Transverse colon (tissue), 4 donors: ENCODE results near the gene PAQR7.

ENCODE experiments used
- CTCF ChIP-seq, 5 experiments: fragments of 200-600 bp in 3 of 5; fragments of 450-650 bp in 2 of 5; sonication (generic) in 3 of 5; IDR thresholded peaks; 1 replicate in 2 of 5; 2 replicates in 3 of 5; pipeline ENCODE4 v1.5.1; 2016 to 2017; ENCODE audit warnings: antibody characterized with exemption in 5 of 5, inconsistent platforms in 3 of 5, mild to moderate bottlenecking in 2 of 5, moderate library complexity in 1 of 5
- EP300 ChIP-seq: sonication (generic); formaldehyde crosslinking; IDR thresholded peaks from one replicate; pipeline ENCODE4 v1.6.1; 2017; ENCODE audit warnings: antibody characterized with exemption, low read depth
- POLR2A ChIP-seq: fragments of 450-650 bp; IDR thresholded peaks from one replicate; pipeline ENCODE4 v1.6.1; 2016; ENCODE audit warnings: antibody characterized with exemption, mild to moderate bottlenecking, moderate library complexity
- POLR2AphosphoS5 ChIP-seq, 3 donors: sonication (generic); formaldehyde crosslinking; IDR thresholded peaks; one replicate each; pipeline ENCODE4 v1.6.1; 2016; ENCODE audit warnings: antibody characterized with exemption in 3 of 3

- TF ChIP-seq CTCF (IDR thresholded peaks at IDR 0.05) (no peak), POLR2AphosphoS5 (IDR thresholded peaks at IDR 0.05) (no peak), POLR2A (no peak), EP300 (no peak)
Measured at GRCh38 chr1:25872713-25873112, 2.8 kb downstream of the PAQR7 start.
